Hypothalamus (tissue), 51 donors: Measurements from ENCODE around the gene SEMA3C.

Experiments used
- DNase-seq, 51 donors: peaks; one replicate each; lab custom pipeline; 2025; lab: John Stamatoyannopoulos, UW

Gene SEMA3C

GRCh38 chr7:80918909-80919721 lies at the start of gene SEMA3C:
Gene SEMA3C (minus strand): TSS chr7:80919051. CDS start chr7:80916781, 2,270 bp downstream.
- peak in 50 of 51 donors; percentile 22 to 94 (median 79) for DNase-seq

- DNase-seq: no peak
Measured at GRCh38 chr7:80968606-80969005, 49.8 kb upstream of the SEMA3C start.

GRCh38 chr7:80967917-80968297 lies 49.1 kb upstream of the SEMA3C start:
- DNase-seq: no peak

GRCh38 chr7:80967071-80967916 lies 48.4 kb upstream of the SEMA3C start:
- DNase-seq: no peak

GRCh38 chr7:80960244-80960795 lies 41.5 kb upstream of the SEMA3C start:
- DNase-seq: no peak

GRCh38 chr7:80957226-80957777 lies 38.5 kb upstream of the SEMA3C start:
- DNase-seq: no peak

GRCh38 chr7:80954191-80954590 lies 35.3 kb upstream of the SEMA3C start:
- DNase-seq: no peak

GRCh38 chr7:80950550-80950967 lies 31.7 kb upstream of the SEMA3C start:
- DNase-seq: no peak

GRCh38 chr7:80949449-80949848 lies 30.6 kb upstream of the SEMA3C start:
- DNase-seq: no peak

- no peak for DNase-seq
Measured at GRCh38 chr7:80946858-80947257, 28.0 kb upstream of the SEMA3C start.

GRCh38 chr7:80945976-80946375 lies 27.1 kb upstream of the SEMA3C start:
- no peak for DNase-seq

- no peak for DNase-seq
Measured at GRCh38 chr7:80943342-80943741, 24.5 kb upstream of the SEMA3C start.

GRCh38 chr7:80942261-80943041 lies 23.6 kb upstream of the SEMA3C start:
- peak in 1 of 51 donors; percentile 1 for DNase-seq

- no peak for DNase-seq
Measured at GRCh38 chr7:80941208-80941758, 22.4 kb upstream of the SEMA3C start.

- DNase-seq: no peak
Measured at GRCh38 chr7:80940539-80941207, 21.8 kb upstream of the SEMA3C start.

- DNase-seq: no peak
Measured at GRCh38 chr7:80937336-80937735, 18.5 kb upstream of the SEMA3C start.

GRCh38 chr7:80935991-80936780 lies 17.3 kb upstream of the SEMA3C start:
- DNase-seq: no peak

GRCh38 chr7:80934321-80934720 lies 15.5 kb upstream of the SEMA3C start:
- DNase-seq: no peak

- DNase-seq: no peak
Measured at GRCh38 chr7:80932536-80932935, 13.7 kb upstream of the SEMA3C start.
